Endothelial cell of umbilical vein (primary cell): ENCODE measurements around the gene HIVEP3. TPM values are rescaled to one million over a fixed set of nuclear protein-coding genes. Genes with fewer than 3 reads are reported as not detected.

Experiments
- BruUV-seq: library from RNA; stranded (reverse); fragments of 400-500 nt; replicated peaks from 2 replicates; lab custom pipeline; 2021; lab: Mats Ljungman, UMichigan
- CTCF ChIA-PET: fragments of 300-600, 350-600 bp; sonication (Branson Sonifier 250); formaldehyde crosslinking; loops from one replicate; lab custom pipeline; 2021; ENCODE audit warnings: antibody characterized with exemption, inconsistent platforms; lab: Charles Lee
- POLR2A ChIA-PET: fragments of 300-600, 350-600 bp; sonication (Branson Sonifier 250); formaldehyde crosslinking; loops from one replicate; lab custom pipeline; 2021; ENCODE audit warnings: antibody characterized with exemption, inconsistent platforms; lab: Charles Lee
- DNase-seq: peaks from one replicate; pipeline ENCODE4 v3.0.0-alpha.2; 2011; ENCODE audit warnings: low read depth, low spot score
- FAIRE-seq: peaks from 2 replicates; lab custom pipeline; 2011; peaks lifted over from hg19 to GRCh38; lab: Jason Lieb, UNC
- H2AFZ ChIP-seq: 2 replicates; pipeline ENCODE4 v1.6.0; 2012; ENCODE audit warnings: low read depth, low read length, control low read depth, inconsistent platforms
- H3K27ac ChIP-seq: 2 replicates; pipeline ENCODE4 v1.5.1; 2011; ENCODE audit warnings: low read depth, mild to moderate bottlenecking, control low read depth, low read length, moderate library complexity; ENCODE audit not compliant: insufficient read depth
- H3K27me3 ChIP-seq, 2 experiments: 2 replicates each; pipeline versions ENCODE4 v1.6.0 to v1.6.1; 2011; ENCODE audit warnings: low read length in 2 of 2, mixed read lengths in 1 of 2; ENCODE audit not compliant: control insufficient read depth in 2 of 2, insufficient read depth in 2 of 2
- H3K36me3 ChIP-seq, 2 experiments: 2 replicates in 1 of 2; 3 replicates in 1 of 2; pipeline ENCODE4 v1.5.1; 2011; ENCODE audit warnings: low read length in 2 of 2, mild to moderate bottlenecking in 1 of 2, moderate library complexity in 1 of 2; ENCODE audit not compliant: control insufficient read depth in 2 of 2, insufficient read depth in 2 of 2; ENCODE audit errors: extremely low read depth in 1 of 2
- H3K4me1 ChIP-seq: 3 replicates; pipeline ENCODE4 v1.5.1; 2011; ENCODE audit warnings: mild to moderate bottlenecking, low read length; ENCODE audit not compliant: control insufficient read depth, insufficient read depth; ENCODE audit errors: extremely low read depth
- H3K4me2 ChIP-seq: 2 replicates; pipeline ENCODE4 v1.6.1; 2011; ENCODE audit warnings: low read length, control low read depth, mixed read lengths; ENCODE audit not compliant: insufficient read depth
- H3K4me3 ChIP-seq, 3 experiments: fragments of 200-600 bp in 1 of 3; sonication (generic), shearing (Covaris generic) in 1 of 3; replicated peaks in 1 of 3; 2 replicates each; pipeline ENCODE4 v1.5.1; 2011 to 2016; ENCODE audit warnings: control low read depth in 3 of 3, low read length in 3 of 3, mild to moderate bottlenecking in 2 of 3, inconsistent platforms in 1 of 3, low read depth in 1 of 3, moderate library complexity in 1 of 3; ENCODE audit not compliant: insufficient read depth in 1 of 3
- H3K79me2 ChIP-seq: 2 replicates; pipeline ENCODE4 v1.6.0; 2012; ENCODE audit warnings: low read length, inconsistent platforms; ENCODE audit not compliant: control insufficient read depth, insufficient read depth
- H3K9ac ChIP-seq: replicated peaks from 2 replicates; pipeline ENCODE3; 2011; ENCODE audit warnings: low read length, control low read depth; ENCODE audit not compliant: insufficient read depth; ENCODE audit errors: extremely low read depth
- H3K9me1 ChIP-seq: replicated peaks from 3 replicates; pipeline ENCODE4 v1.6.0; 2011; ENCODE audit warnings: mild to moderate bottlenecking, low read length; ENCODE audit not compliant: control insufficient read depth, insufficient read depth; ENCODE audit errors: extremely low read depth
- H3K9me3 ChIP-seq: replicated peaks from 2 replicates; pipeline ENCODE4 v1.5.1; 2012; ENCODE audit warnings: low read length, inconsistent platforms; ENCODE audit not compliant: control insufficient read depth, insufficient read depth
- H4K20me1 ChIP-seq: replicated peaks from 2 replicates; pipeline ENCODE3; 2011; ENCODE audit warnings: mild to moderate bottlenecking, low read length; ENCODE audit not compliant: control insufficient read depth, insufficient read depth; ENCODE audit errors: extremely low read depth
- EZH2 ChIP-seq: IDR thresholded peaks from 2 replicates; pipeline ENCODE4 v1.6.1; 2012; ENCODE audit warnings: borderline replicate concordance, low read depth, mild to moderate bottlenecking, moderate library complexity, low read length, inconsistent platforms; ENCODE audit not compliant: severe bottlenecking
- FOS ChIP-seq: IDR thresholded peaks from 2 replicates; pipeline ENCODE4 v1.6.1; 2011; ENCODE audit warnings: mild to moderate bottlenecking, low read length, moderate library complexity, borderline replicate concordance; ENCODE audit not compliant: insufficient read depth
- GATA2 ChIP-seq: IDR thresholded peaks from 2 replicates; pipeline ENCODE4 v1.7.0; 2011; ENCODE audit warnings: low read depth, mild to moderate bottlenecking, moderate library complexity, mixed read lengths, low read length; ENCODE audit not compliant: insufficient read length, insufficient read depth
- JUN ChIP-seq: IDR thresholded peaks from 2 replicates; pipeline ENCODE4 v1.6.1; 2011; ENCODE audit warnings: borderline replicate concordance, low read depth; ENCODE audit not compliant: insufficient read length, insufficient read depth
- POLR2AphosphoS5 ChIP-seq: IDR thresholded peaks from 2 replicates; pipeline ENCODE4 v1.6.1; 2012; ENCODE audit warnings: low read depth, mild to moderate bottlenecking, control low read depth, low read length, moderate library complexity; ENCODE audit not compliant: insufficient read depth
- dilution Hi-C: fragments of 300-500 bp; cut with MboI; formaldehyde crosslinking; loops from one replicate; pipeline ENCODE4 v1.15.0; 2019; ENCODE audit warnings: low sequenced_read_pairs; ENCODE audit not compliant: extremely low pct_ligation_motif_present
- intact Hi-C: fragments of 100-400 bp; cut with micrococcal nuclease; formaldehyde crosslinking; loops from one replicate; pipeline ENCODE4 v1.10.0; 2022
- polyA plus RNA-seq, 4 experiments: library from polyadenylated mRNA; depleted of rRNA in 3 of 4; stranded (reverse) in 3 of 4; unstranded in 1 of 4; fragments of >200 nt; gene quantifications; 2 replicates each; pipeline versions ENCODE4 v1.2.1 to v1.2.3, GENCODE V29; 2011 to 2012; ENCODE audit warnings: missing spikeins in 1 of 4
- total RNA-seq: library from RNA; stranded (reverse); gene quantifications from 2 replicates; pipeline ENCODE4 v1.2.3, GENCODE V29; 2021

The HIVEP3 gene
- total and polyA plus RNA-seq, 2 donors (not counting 3 experiments of a cell fraction or from before 2014, with no cell fraction given), result 3.4 to 4.0 TPM

DNA sequence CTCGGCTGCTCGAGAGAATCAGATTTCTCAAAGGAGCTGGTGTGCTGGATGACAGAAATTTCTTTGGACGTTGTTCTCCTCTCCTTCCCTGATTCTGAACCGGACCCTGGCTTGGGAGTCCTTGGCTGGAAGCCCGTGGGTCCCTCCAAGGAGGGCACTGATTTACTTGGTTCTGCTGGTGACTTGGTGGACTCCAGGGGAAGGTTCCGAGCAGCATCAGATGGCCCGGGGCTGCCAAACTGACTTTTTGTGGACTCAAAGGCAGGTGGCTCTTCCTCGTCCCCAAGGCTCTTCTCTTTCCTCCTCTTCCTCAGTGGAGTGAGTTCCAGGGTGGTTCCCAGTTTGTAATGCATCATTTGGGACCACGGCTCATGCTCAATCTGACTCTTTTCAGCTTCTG lies 336.4 kb downstream of the HIVEP3 start:
- Histone ChIP-seq H3K9ac (no peak overlapping the region), H2AFZ (no peak overlapping the region), H3K36me3 (no peaks in the 10 kb centered on the region), H3K4me1 (no peaks in the 10 kb centered on the region), H3K4me2 (no peak overlapping the region), H3K79me2 (no peaks in the 10 kb centered on the region), H3K27me3 (no peaks in the 10 kb centered on the region), H3K4me3 (no peak overlapping the region), H4K20me1 (no peaks in the 10 kb centered on the region), H3K9me1 (no peaks in the 10 kb centered on the region), H3K9me3 (no peaks in the 10 kb centered on the region), H3K27ac (no peak overlapping the region)
- dilution Hi-C loops, result no loop called here
- no peak for FAIRE-seq
- BruUV-seq, result no TSS peak
- ChIA-PET CTCF (no interaction called here), POLR2A (no interaction called here)
- TF ChIP-seq EZH2 (no peak), POLR2AphosphoS5 (no peak), GATA2 (no peak), FOS (no peak)
- DNase-seq, result no peak
- intact Hi-C loops, result no loop called here

DNA sequence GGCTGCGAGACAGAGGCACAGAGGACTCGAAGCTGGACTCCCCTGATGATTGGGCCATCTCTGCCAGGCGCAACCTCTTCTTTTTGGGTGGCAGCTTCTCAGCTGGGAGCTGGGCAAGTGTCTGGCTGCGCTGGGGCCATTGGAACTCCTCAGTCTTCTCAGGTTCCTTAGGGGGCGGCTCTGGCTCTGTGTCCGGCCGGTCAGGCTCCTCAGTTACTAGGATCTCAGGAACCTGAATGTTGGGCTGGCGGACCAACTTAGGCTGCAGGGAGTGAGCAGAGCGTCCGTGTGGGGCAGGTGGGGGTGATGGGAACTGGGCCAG lies 336.8 kb downstream of the HIVEP3 start:
- H3K9me3 ChIP-seq, result no peaks in the 10 kb centered on the region
- H3K4me2 ChIP-seq, result no peak overlapping the region
- no peaks in the 10 kb centered on the region for H3K27me3 ChIP-seq
- no peak for DNase-seq
- no peak overlapping the region for H3K9ac ChIP-seq
- H4K20me1 ChIP-seq, result no peaks in the 10 kb centered on the region
- intact Hi-C loops, result no loop called here
- H3K9me1 ChIP-seq, result no peaks in the 10 kb centered on the region
- no peaks in the 10 kb centered on the region for H3K36me3 ChIP-seq
- dilution Hi-C loops, result no loop called here
- H3K4me1 ChIP-seq, result no peaks in the 10 kb centered on the region
- H3K27ac ChIP-seq, result no peak overlapping the region
- FAIRE-seq, result no peak
- no peaks in the 10 kb centered on the region for H3K79me2 ChIP-seq
- no peak for TF ChIP-seq JUN
- POLR2A ChIA-PET, result no interaction called here
- no peak overlapping the region for H2AFZ ChIP-seq
- CTCF ChIA-PET, result no interaction called here
- no peak overlapping the region for H3K4me3 ChIP-seq
- no TSS peak for BruUV-seq
